Sciatic nerve (tissue), 2 donors: ENCODE results near the gene ZNF331. TPM values are rescaled to one million over a fixed set of nuclear protein-coding genes. Genes with fewer than 3 reads are reported as not detected.

ENCODE experiments used
- ATAC-seq: fragments of 200-7000 bp; cut with Tn5 transposase; one replicate; pipeline ENCODE4 v1.9.1; 2020; ENCODE audit warnings: mild to moderate bottlenecking, moderate library complexity
- DNase-seq: peaks from one replicate; pipeline ENCODE4 v3.0.0-alpha.2; 2020; ENCODE audit warnings: low spot score
- intact Hi-C: fragments of 100-400 bp; cut with DNase I; formaldehyde crosslinking; loops from one replicate; pipeline ENCODE4 v1.14.2; 2022
- total RNA-seq: library from RNA; stranded (reverse); fragmentation: NEBNext Ultra II Directional; extraction: Animal tissue kit (Norgen Biotek cat#: 25700); gene quantifications from one replicate; pipeline ENCODE4 v1.2.1, GENCODE V29; 2021
- donor health status: DM: no; HTN: no; CAD: no.
- donor health status: DM: no; HTN: no; CAD: no.

The ZNF331 gene
- total RNA-seq, 1 donor from 2014 or later, result 39.8 TPM

DNA sequence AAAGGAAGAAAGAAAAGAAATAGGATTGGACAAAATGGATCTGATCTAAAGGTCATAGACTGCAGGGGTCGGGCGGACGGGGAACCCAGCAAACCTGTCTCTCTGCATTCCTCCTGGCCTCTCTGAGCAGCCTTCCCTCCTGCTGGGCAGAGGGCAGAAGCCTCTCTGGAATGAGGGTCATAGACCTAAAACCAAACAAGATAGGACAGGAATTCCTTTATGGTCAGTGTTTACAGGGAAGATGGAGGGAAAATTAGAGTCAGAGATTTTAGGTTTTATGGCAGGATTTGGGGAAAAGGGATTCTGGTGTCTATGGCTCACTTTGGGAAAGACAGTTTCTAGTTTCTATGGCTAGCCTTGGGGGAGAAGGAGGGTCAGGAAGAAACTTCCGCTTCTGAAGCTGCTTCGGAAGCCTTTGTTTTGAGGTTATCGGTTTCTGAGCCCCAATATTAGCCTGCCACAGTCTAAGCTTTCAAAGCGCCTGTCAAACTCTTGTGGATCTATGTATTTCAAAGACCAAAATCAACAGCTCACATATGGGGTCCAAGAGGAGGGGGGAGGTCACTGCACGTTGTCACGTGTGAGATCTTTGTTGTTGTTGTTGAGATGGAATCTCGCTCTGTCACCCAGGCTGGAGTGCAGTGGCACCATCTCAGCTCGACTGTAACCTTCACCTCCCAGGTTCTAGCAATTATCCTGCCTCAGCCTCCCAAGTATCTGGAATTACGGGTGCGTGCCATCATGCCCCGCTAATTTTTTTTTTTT is 75.0 kb downstream of the ZNF331 start:
- intact Hi-C loops, result no loop called here
- ATAC-seq (no peak), DNase-seq (no peak)

GRCh38 chr19:53621885-53622740 is 84.2 kb downstream of the ZNF331 start:
- intact Hi-C loops, result no loop called here
- DNase-seq (no peak), ATAC-seq (no peak)

DNA sequence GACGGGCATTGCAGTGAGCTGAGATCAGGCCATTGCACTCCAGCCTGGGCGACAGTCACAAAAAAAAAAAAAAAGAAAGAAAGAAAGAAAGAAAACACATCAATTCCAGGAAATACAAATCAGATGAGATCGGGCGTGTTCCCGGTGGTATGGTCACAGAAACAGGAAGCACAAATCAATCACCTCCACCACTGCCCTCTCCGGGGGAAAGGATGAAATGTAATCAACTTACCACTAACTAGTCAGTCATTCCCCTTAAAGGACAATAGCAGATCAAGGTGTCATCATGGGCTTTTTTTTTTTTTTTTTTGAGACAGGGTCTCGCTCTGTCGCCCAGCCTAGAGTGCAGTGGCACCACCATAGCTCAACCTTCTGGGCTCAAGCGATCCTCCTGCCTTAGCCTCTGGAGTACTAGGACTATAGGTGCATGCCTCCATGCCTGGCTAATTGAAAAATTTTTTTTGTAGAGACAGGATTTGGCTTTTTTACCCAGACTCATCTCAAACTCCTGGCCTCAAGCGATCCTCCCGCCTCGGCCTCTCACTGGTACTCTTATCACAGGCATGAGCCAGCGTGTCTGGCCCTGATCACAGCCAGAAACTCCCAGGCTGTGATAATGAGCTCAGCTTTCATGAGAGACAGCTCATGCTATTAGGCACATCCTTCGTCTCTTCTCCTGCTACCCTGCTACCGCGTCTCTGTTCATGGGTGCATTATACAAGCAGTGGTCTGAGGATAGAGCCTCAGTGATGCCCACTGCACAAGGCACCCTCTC is 87.0 kb downstream of the ZNF331 start:
- no peak for DNase-seq
- intact Hi-C loops, result no loop called here

DNA sequence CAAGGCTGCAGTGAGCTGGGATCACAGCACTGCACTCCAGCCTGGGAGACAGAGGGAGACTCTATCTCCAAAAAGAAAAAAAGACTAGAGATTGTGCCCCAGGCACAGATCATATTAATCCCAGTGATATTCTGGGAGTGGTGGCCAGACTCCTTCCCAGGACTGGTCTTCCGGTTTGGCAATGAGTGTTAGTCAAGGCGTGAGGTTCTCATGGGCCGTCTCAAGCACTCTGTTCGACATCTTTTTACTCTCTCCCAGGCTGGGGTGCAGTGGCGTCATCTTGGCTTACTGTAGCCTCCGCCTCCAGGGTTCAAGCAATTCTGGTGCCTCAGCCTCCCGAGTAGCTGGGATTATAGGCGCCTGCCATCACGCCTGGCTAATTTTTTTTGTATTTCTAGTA is 88.5 kb downstream of the ZNF331 start:
- intact Hi-C loops, result no loop called here
- DNase-seq, result no peak
- no peak for ATAC-seq

More for the DNA sequence above, 87.0 kb downstream of the ZNF331 start:
- ATAC-seq, result no peak

- intact Hi-C loops, result no loop called here
- no peak for ATAC-seq
- no peak for DNase-seq
Measured at GRCh38 chr19:53626976-53627375, 89.0 kb downstream of the ZNF331 start.

Other genes starting within 250 kb of the ZNF331 start
- gene ZNF845, start 204.4 kb upstream of the ZNF331 start, total RNA-seq, result 8.3 TPM
- 16.1 TPM for gene ZNF525, start 172.4 kb upstream of the ZNF331 start, total RNA-seq
- gene ZNF765, start 143.0 kb upstream of the ZNF331 start, total RNA-seq, result 17.1 TPM
- 10.4 TPM for gene ZNF761, start 106.2 kb upstream of the ZNF331 start, total RNA-seq
- 3.3 TPM for gene ZNF813, start 70.4 kb upstream of the ZNF331 start, total RNA-seq
- gene DPRX, start 93.9 kb downstream of the ZNF331 start, total RNA-seq, result not detected